Body of pancreas (tissue), 4 donors: ENCODE measurements around the gene PSD4.

ENCODE experiments used
- CTCF ChIP-seq, 7 experiments: fragments of 450-650 bp in 4 of 7; fragments of 200-600 bp in 3 of 7; sonication (generic) in 3 of 7; IDR thresholded peaks; one replicate each; pipeline ENCODE4 v1.5.1; 2016 to 2019; ENCODE audit warnings: antibody characterized with exemption in 7 of 7
- POLR2A ChIP-seq, 3 donors: fragments of 450-650 bp; IDR thresholded peaks; one replicate each; pipeline ENCODE4 v1.6.1; 2016; ENCODE audit warnings: antibody characterized with exemption in 3 of 3, mild to moderate bottlenecking in 2 of 3

DNA sequence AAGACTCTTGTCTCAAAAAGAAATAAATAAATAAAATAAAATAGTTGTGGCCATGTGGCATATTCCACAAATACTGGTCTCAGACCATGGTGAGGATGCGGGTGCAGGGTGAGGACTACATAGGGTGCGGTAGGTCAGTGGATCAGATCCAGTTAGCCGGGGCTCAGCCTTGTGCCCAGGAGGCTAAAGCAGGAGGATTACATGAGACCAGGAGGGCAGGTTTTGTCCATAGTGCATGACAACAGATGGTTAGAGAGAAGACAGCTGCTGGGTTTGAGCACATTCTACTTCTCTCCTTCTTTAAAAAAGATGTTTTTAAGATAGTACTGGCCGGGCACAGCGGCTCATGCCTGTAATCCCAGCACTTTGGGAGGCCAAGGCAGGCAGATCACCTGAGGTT is 12.8 kb upstream of the PSD4 start:
- no peak for TF ChIP-seq CTCF (IDR thresholded peaks at IDR 0.05)
- TF ChIP-seq POLR2A (IDR thresholded peaks at IDR 0.05), result no peak
